HG03460 (cell line): ENCODE results near the gene IKZF1.
A peak's percentile ranks its signal among the peaks of the same experiment; 100 is the strongest.

Experiments
- ATAC-seq: cut with Tn5 transposase; IDR thresholded peaks from one replicate; pipeline ENCODE4 v1.9.1; 2021; ENCODE audit not compliant: unreplicated experiment

Gene IKZF1

GRCh38 chr7:50304129-50304910 lies at the start of gene IKZF1:
TSS of gene IKZF1 (plus strand) at chr7:50304716. CDS start at chr7:50319062, 14,346 bp downstream.
- ATAC-seq = peak; percentile 31

- no peak for ATAC-seq
These were observed 42.9 kb upstream of the IKZF1 start for GRCh38 chr7:50261593-50261992.

GRCh38 chr7:50262446-50262845 lies 42.1 kb upstream of the IKZF1 start:
- no peak for ATAC-seq

- ATAC-seq = peak; percentile 41
These were observed 41.4 kb upstream of the IKZF1 start for GRCh38 chr7:50262916-50263690.

GRCh38 chr7:50264908-50265307 lies 39.6 kb upstream of the IKZF1 start:
- no peak for ATAC-seq

- ATAC-seq = no peak
These were observed 38.4 kb upstream of the IKZF1 start for GRCh38 chr7:50265968-50266634.

- peak; percentile 45 for ATAC-seq
These were observed 37.7 kb upstream of the IKZF1 start for GRCh38 chr7:50266635-50267386.

- ATAC-seq = no peak
These were observed 36.9 kb upstream of the IKZF1 start for GRCh38 chr7:50267525-50268041.

- ATAC-seq = no peak
These were observed 36.3 kb upstream of the IKZF1 start for GRCh38 chr7:50268223-50268622.

GRCh38 chr7:50268990-50269389 lies 35.5 kb upstream of the IKZF1 start:
- no peak for ATAC-seq

GRCh38 chr7:50270531-50271018 lies 33.9 kb upstream of the IKZF1 start:
- peak; percentile 25 for ATAC-seq

- peak; percentile 55 for ATAC-seq
These were observed 31.7 kb upstream of the IKZF1 start for GRCh38 chr7:50272808-50273207.

- ATAC-seq = no peak
These were observed 31.2 kb upstream of the IKZF1 start for GRCh38 chr7:50273301-50273700.

- no peak for ATAC-seq
These were observed 30.6 kb upstream of the IKZF1 start for GRCh38 chr7:50273870-50274269.

- ATAC-seq = no peak
These were observed 30.2 kb upstream of the IKZF1 start for GRCh38 chr7:50274361-50274760.

GRCh38 chr7:50275430-50275829 lies 29.1 kb upstream of the IKZF1 start:
- ATAC-seq = no peak

- no peak for ATAC-seq
These were observed 28.0 kb upstream of the IKZF1 start for GRCh38 chr7:50276483-50276882.

- ATAC-seq = no peak
These were observed 26.4 kb upstream of the IKZF1 start for GRCh38 chr7:50278120-50278519.

- ATAC-seq = peak; percentile 92
These were observed 22.7 kb upstream of the IKZF1 start for GRCh38 chr7:50281680-50282445.
